Glutamatergic neuron (in vitro differentiated cells): Measurements from ENCODE around the gene MADCAM1. TPM values are rescaled to one million over a fixed set of nuclear protein-coding genes. Genes with fewer than 3 reads are reported as not detected.

ENCODE experiments used
- DNase-seq: peaks from one replicate; pipeline ENCODE4 v3.0.0; 2022
- H3K27ac Mint-ChIP-seq: one replicate; pipeline ENCODE4 v1.8.0; 2020; ENCODE audit warnings: mild to moderate bottlenecking, mixed read lengths, inconsistent platforms; ENCODE audit not compliant: unreplicated experiment
- H3K27me3 Mint-ChIP-seq: one replicate; pipeline ENCODE4 v1.8.0; 2020; ENCODE audit warnings: mild to moderate bottlenecking, moderate library complexity, mixed read lengths, inconsistent platforms; ENCODE audit not compliant: unreplicated experiment
- H3K36me3 Mint-ChIP-seq: one replicate; pipeline ENCODE4 v1.8.0; 2020; ENCODE audit warnings: mild to moderate bottlenecking, mixed read lengths, inconsistent platforms; ENCODE audit not compliant: unreplicated experiment
- H3K4me1 Mint-ChIP-seq: one replicate; pipeline ENCODE4 v1.8.0; 2020; ENCODE audit warnings: mild to moderate bottlenecking, low read depth, mixed read lengths, inconsistent platforms; ENCODE audit not compliant: unreplicated experiment
- H3K4me3 Mint-ChIP-seq: one replicate; pipeline ENCODE4 v1.8.0; 2020; ENCODE audit warnings: mild to moderate bottlenecking, mixed read lengths, inconsistent platforms; ENCODE audit not compliant: unreplicated experiment
- H3K9me3 Mint-ChIP-seq: one replicate; pipeline ENCODE4 v1.8.0; 2020; ENCODE audit warnings: mild to moderate bottlenecking, moderate library complexity, mixed read lengths, inconsistent platforms; ENCODE audit not compliant: unreplicated experiment
- CTCF ChIP-seq: fragments of 200-600 bp; sonication (generic); IDR thresholded peaks from one replicate; pipeline ENCODE4 v1.5.0; 2021; ENCODE audit not compliant: partially characterized antibody, unreplicated experiment
- total RNA-seq: library from RNA; stranded (reverse); fragmentation: NEBNext Ultra II Directional; extraction: Animal tissue kit (Norgen Biotek cat#: 25700); gene quantifications from one replicate; pipeline ENCODE4 v1.2.1, GENCODE V29; 2021; ENCODE audit not compliant: unreplicated experiment

MADCAM1 gene
- total RNA-seq, 1 donor from 2014 or later: 1.7 TPM

GRCh38 chr19:467554-467953, 28.7 kb upstream of the MADCAM1 start:
- DNase-seq: no peak
- H3K36me3 Mint-ChIP-seq: no peaks in the 10 kb centered on the region
- no peak for TF ChIP-seq CTCF
- peaks cover 2% of the 10 kb centered on the region for H3K27me3 Mint-ChIP-seq
- no peaks in the 10 kb centered on the region for H3K4me1 Mint-ChIP-seq
- H3K9me3 Mint-ChIP-seq: peaks cover 8% of the 10 kb centered on the region
- no peak overlapping the region for H3K4me3 Mint-ChIP-seq
- no peak overlapping the region for H3K27ac Mint-ChIP-seq

- no peak for TF ChIP-seq CTCF
- Mint-ChIP-seq H3K27me3 (peaks cover 2% of the 10 kb centered on the region), H3K4me1 (no peaks in the 10 kb centered on the region), H3K36me3 (no peaks in the 10 kb centered on the region), H3K27ac (no peak overlapping the region), H3K4me3 (no peak overlapping the region), H3K9me3 (peaks cover 5% of the 10 kb centered on the region)
- peak; percentile 8 for DNase-seq
These were observed 27.6 kb upstream of the MADCAM1 start for GRCh38 chr19:468587-469256.

GRCh38 chr19:469833-470232, 26.5 kb upstream of the MADCAM1 start:
- no peak overlapping the region for H3K27ac Mint-ChIP-seq
- peaks cover 3% of the 10 kb centered on the region for H3K9me3 Mint-ChIP-seq
- H3K27me3 Mint-ChIP-seq: peaks cover 2% of the 10 kb centered on the region
- H3K36me3 Mint-ChIP-seq: no peaks in the 10 kb centered on the region
- no peaks in the 10 kb centered on the region for H3K4me1 Mint-ChIP-seq
- peak; percentile 4 for DNase-seq
- TF ChIP-seq CTCF: no peak
- no peak overlapping the region for H3K4me3 Mint-ChIP-seq

GRCh38 chr19:470701-471100, 25.6 kb upstream of the MADCAM1 start:
- Mint-ChIP-seq H3K4me3 (no peak overlapping the region), H3K4me1 (no peaks in the 10 kb centered on the region), H3K27me3 (peaks cover 2% of the 10 kb centered on the region), H3K27ac (no peak overlapping the region), H3K36me3 (no peaks in the 10 kb centered on the region), H3K9me3 (peaks cover 1% of the 10 kb centered on the region)
- TF ChIP-seq CTCF: no peak
- DNase-seq: peak; percentile 15

- DNase-seq: no peak
- no peak for TF ChIP-seq CTCF
- peaks cover 2% of the 10 kb centered on the region for H3K27me3 Mint-ChIP-seq
- no peak overlapping the region for H3K27ac Mint-ChIP-seq
- no peak overlapping the region for H3K4me3 Mint-ChIP-seq
- H3K9me3 Mint-ChIP-seq: peaks cover 3% of the 10 kb centered on the region
- no peaks in the 10 kb centered on the region for H3K36me3 Mint-ChIP-seq
- H3K4me1 Mint-ChIP-seq: no peaks in the 10 kb centered on the region
These were observed 24.1 kb upstream of the MADCAM1 start for GRCh38 chr19:472005-472858.
